IMR-90 (cell line): ENCODE measurements around the gene ANKRD44. TPM values are rescaled to one million over a fixed set of nuclear protein-coding genes. Genes with fewer than 3 reads are reported as not detected.

Source experiments
- ATAC-seq: fragments of 200-7000 bp; cut with Tn5 transposase; 2 replicates; pipeline ENCODE4 v1.9.1; 2020; ENCODE audit warnings: low read depth, mild to moderate bottlenecking, moderate library complexity
- BruUV-seq: library from RNA; stranded (reverse); fragments of 400-500 nt; replicated peaks from 2 replicates; lab custom pipeline; 2021; lab: Mats Ljungman, UMichigan
- CTCF ChIA-PET: fragments of 300-600 bp; formaldehyde crosslinking; extraction: SDS; loops from one replicate; lab custom pipeline; 2021; ENCODE audit warnings: antibody characterized with exemption; lab: Yijun Ruan, JAX
- POLR2A ChIA-PET: fragments of 300-600 bp; sonication (Branson Sonifier 250); formaldehyde crosslinking; loops from one replicate; lab custom pipeline; 2022; ENCODE audit warnings: antibody characterized with exemption; ENCODE audit not compliant: unreplicated experiment; lab: Charles Lee
- DNase-seq: peaks from one replicate; pipeline ENCODE4 v3.0.0; 2013
- H2AFZ ChIP-seq: replicated peaks from 2 replicates; pipeline ENCODE3; 2013; ENCODE audit warnings: low read length, mild to moderate bottlenecking; ENCODE audit not compliant: poor library complexity
- H2AK5ac ChIP-seq: 2 replicates; pipeline ENCODE4 v1.6.1; 2013; ENCODE audit warnings: low read depth, low read length, inconsistent platforms
- H2AK9ac ChIP-seq: replicated peaks from 2 replicates; pipeline ENCODE3; 2013; ENCODE audit warnings: mild to moderate bottlenecking, low read depth, low read length, moderate library complexity; ENCODE audit not compliant: poor library complexity
- H2BK120ac ChIP-seq: 2 replicates; pipeline ENCODE4 v1.6.1; 2013; ENCODE audit warnings: low read depth, low read length, inconsistent platforms
- H2BK15ac ChIP-seq: 3 replicates; pipeline ENCODE4 v1.6.1; 2013; ENCODE audit warnings: low read depth, low read length, inconsistent platforms
- H2BK20ac ChIP-seq: 2 replicates; pipeline ENCODE4 v1.6.1; 2013; ENCODE audit warnings: low read depth, mild to moderate bottlenecking, inconsistent platforms, low read length, moderate library complexity
- H2BK5ac ChIP-seq: 2 replicates; pipeline ENCODE4 v1.6.1; 2013; ENCODE audit warnings: mild to moderate bottlenecking, low read depth, low read length, inconsistent platforms; ENCODE audit not compliant: poor library complexity, severe bottlenecking
- H3K14ac ChIP-seq: replicated peaks from 2 replicates; pipeline ENCODE4 v1.6.1; 2013; ENCODE audit warnings: low read depth, low read length, inconsistent platforms
- H3K18ac ChIP-seq: 2 replicates; pipeline ENCODE4 v1.6.1; 2013; ENCODE audit warnings: low read depth, low read length, control low read depth
- H3K23ac ChIP-seq: 2 replicates; pipeline ENCODE4 v1.6.1; 2013; ENCODE audit warnings: low read depth, low read length, inconsistent platforms
- H3K27ac ChIP-seq: 2 replicates; pipeline ENCODE4 v1.5.1; 2013; ENCODE audit warnings: mild to moderate bottlenecking, control low read depth, low read length; ENCODE audit not compliant: insufficient read depth
- H3K27me3 ChIP-seq: 2 replicates; pipeline ENCODE4 v1.6.1; 2013; ENCODE audit warnings: low read length; ENCODE audit not compliant: control insufficient read depth, insufficient read depth
- H3K36me3 ChIP-seq: 2 replicates; pipeline ENCODE4 v1.6.1; 2013; ENCODE audit warnings: low read length, mixed read lengths; ENCODE audit not compliant: control insufficient read depth, insufficient read depth
- H3K4ac ChIP-seq: 2 replicates; pipeline ENCODE4 v1.6.1; 2013; ENCODE audit warnings: low read depth, low read length, inconsistent platforms
- H3K4me1 ChIP-seq: 2 replicates; pipeline ENCODE4 v1.6.1; 2013; ENCODE audit warnings: low read length, mixed read lengths; ENCODE audit not compliant: control insufficient read depth, insufficient read depth
- H3K4me2 ChIP-seq: 2 replicates; pipeline ENCODE4 v1.6.1; 2013; ENCODE audit warnings: low read depth, mild to moderate bottlenecking, control low read depth, low read length, moderate library complexity
- H3K4me3 ChIP-seq: 2 replicates; pipeline ENCODE4 v1.5.1; 2013; ENCODE audit warnings: low read depth, mild to moderate bottlenecking, control low read depth, low read length, moderate library complexity; ENCODE audit not compliant: insufficient read depth
- H3K56ac ChIP-seq: 2 replicates; pipeline ENCODE4 v1.6.1; 2013; ENCODE audit warnings: low read length, inconsistent platforms; ENCODE audit not compliant: insufficient read depth; ENCODE audit errors: extremely low read depth
- H3K79me1 ChIP-seq, 2 experiments: 2 replicates each; pipeline ENCODE4 v1.6.1; 2013; ENCODE audit warnings: low read length in 2 of 2, inconsistent platforms in 1 of 2, low read depth in 1 of 2
- H3K9ac ChIP-seq: 2 replicates; pipeline ENCODE4 v1.6.1; 2013; ENCODE audit warnings: low read depth, low read length, control low read depth
- H3K9me1 ChIP-seq: 2 replicates; pipeline ENCODE4 v1.6.1; 2013; ENCODE audit warnings: low read length, inconsistent platforms; ENCODE audit not compliant: insufficient read depth
- H3K9me3 ChIP-seq: 2 replicates; pipeline ENCODE4 v1.6.1; 2013; ENCODE audit warnings: low read length; ENCODE audit not compliant: control insufficient read depth, insufficient read depth
- H4K20me1 ChIP-seq: 2 replicates; pipeline ENCODE4 v1.6.1; 2013; ENCODE audit warnings: low read length, inconsistent platforms; ENCODE audit not compliant: insufficient read depth
- H4K5ac ChIP-seq: 2 replicates; pipeline ENCODE4 v1.6.1; 2013; ENCODE audit warnings: mild to moderate bottlenecking, low read depth, low read length, control low read depth
- H4K8ac ChIP-seq, 2 experiments: 2 replicates each; pipeline ENCODE4 v1.6.1; 2013; ENCODE audit warnings: low read depth in 2 of 2, low read length in 2 of 2, control low read depth in 1 of 2, inconsistent platforms in 1 of 2
- H4K91ac ChIP-seq: 2 replicates; pipeline ENCODE4 v1.6.1; 2013; ENCODE audit warnings: low read depth, low read length, inconsistent platforms; ENCODE audit not compliant: insufficient read depth
- BHLHE40 ChIP-seq: fragments of 150-350 bp; IDR thresholded peaks from 2 replicates; pipeline ENCODE4 v1.6.1; 2016; ENCODE audit warnings: mild to moderate bottlenecking, low read depth, low read length
- CEBPB ChIP-seq: IDR thresholded peaks from 2 replicates; pipeline ENCODE4 v1.6.1; 2012; ENCODE audit warnings: low read depth, low read length, improper control_type of control experiment
- CHD1 ChIP-seq: IDR thresholded peaks from 2 replicates; pipeline ENCODE4 v1.6.1; 2012; ENCODE audit warnings: low read depth, low read length, improper control_type of control experiment
- FOS ChIP-seq: fragments of 150-350 bp; IDR thresholded peaks from 2 replicates; pipeline ENCODE4 v1.6.1; 2016; ENCODE audit warnings: low read depth, low read length
- MAFK ChIP-seq: IDR thresholded peaks from 2 replicates; pipeline ENCODE4 v1.6.1; 2012; ENCODE audit warnings: low read depth, low read length, improper control_type of control experiment
- MAZ ChIP-seq: IDR thresholded peaks from 2 replicates; pipeline ENCODE4 v1.6.1; 2012; ENCODE audit warnings: low read depth, mild to moderate bottlenecking, low read length, improper control_type of control experiment, moderate library complexity, borderline replicate concordance
- MXI1 ChIP-seq: IDR thresholded peaks from 2 replicates; pipeline ENCODE4 v1.6.1; 2012; ENCODE audit warnings: low read depth, mild to moderate bottlenecking, low read length, moderate library complexity, borderline replicate concordance
- NFE2L2 ChIP-seq: fragments of 150-350 bp; IDR thresholded peaks from 2 replicates; pipeline ENCODE4 v1.6.1; 2016; ENCODE audit warnings: low read depth, mild to moderate bottlenecking, low read length
- POLR2A ChIP-seq: IDR thresholded peaks from 2 replicates; pipeline ENCODE4 v1.6.1; 2012; ENCODE audit warnings: mild to moderate bottlenecking, low read depth, low read length
- RAD21 ChIP-seq: IDR thresholded peaks from 2 replicates; pipeline ENCODE4 v1.6.1; 2012; ENCODE audit warnings: low read length, improper control_type of control experiment
- RCOR1 ChIP-seq: IDR thresholded peaks from 2 replicates; pipeline ENCODE4 v1.6.1; 2012; ENCODE audit warnings: mild to moderate bottlenecking, low read length, improper control_type of control experiment; ENCODE audit not compliant: insufficient replicate concordance
- RFX5 ChIP-seq: IDR thresholded peaks from 2 replicates; pipeline ENCODE4 v1.8.0; 2012; ENCODE audit warnings: low read depth, mild to moderate bottlenecking, low read length, moderate library complexity
- SMC3 ChIP-seq: fragments of 150-350 bp; IDR thresholded peaks from 2 replicates; pipeline ENCODE4 v1.6.1; 2016; ENCODE audit warnings: low read depth, mild to moderate bottlenecking, antibody characterized with exemption, low read length, moderate library complexity
- WGBS, 2 experiments: methylation state at CpG; one replicate each; pipeline versions ENCODE4 v1.1.5 to v1.1.7; 2013; ENCODE audit warnings: missing lambda C conversion rate in 2 of 2; ENCODE audit not compliant: insufficient read length in 1 of 2; ENCODE audit errors: extremely low coverage in 2 of 2; 5-methylcytosine and 5-hydroxymethylcytosine counted together
- dilution Hi-C: fragments of 300-500 bp; cut with HindIII; formaldehyde crosslinking; loops from one replicate; pipeline ENCODE4 v1.14.3; 2018; ENCODE audit warnings: low sequenced_read_pairs; ENCODE audit not compliant: unreplicated experiment
- in situ Hi-C: fragments of 300-500 bp; cut with MboI; formaldehyde crosslinking; loops from 3 replicates; pipeline ENCODE4 v1.14.3; 2019; ENCODE audit warnings: low sequenced_read_pairs, inconsistent platforms, mixed read lengths
- intact Hi-C: fragments of 100-400 bp; cut with micrococcal nuclease; formaldehyde crosslinking; loops from 2 replicates; pipeline ENCODE4 v1.10.0; 2022
- polyA plus RNA-seq, 3 experiments: library from polyadenylated mRNA; depleted of rRNA; stranded (reverse); fragments of >200 nt; gene quantifications; 2 replicates each; pipeline ENCODE4 v1.2.3, GENCODE V29; 2012; ENCODE audit warnings: low replicate concordance in 1 of 3
- total RNA-seq: library from RNA; depleted of rRNA; stranded (reverse); fragments of >200 nt; gene quantifications from 2 replicates; pipeline ENCODE4 v1.2.3, GENCODE V29; 2012
- TF ChIP-seq, protein P1 (sequence below): conservative IDR thresholded peaks from 2 replicates; pipeline ENCODE4 v1.5.1; 2012; ENCODE audit warnings: mild to moderate bottlenecking, low read depth, low read length, improper control_type of control experiment
- TF ChIP-seq, protein P2 (sequence below): fragments of 150-350 bp; IDR thresholded peaks from 2 replicates; pipeline ENCODE4 v1.6.1; 2017; ENCODE audit warnings: mild to moderate bottlenecking, antibody characterized with exemption, low read length, low read depth

Gene ANKRD44
- total and polyA plus RNA-seq, 2 of the 4 experiments (the other 2 are of a cell fraction): 5.2 to 15.6 TPM

GRCh38 chr2:197124639-197125390 is 185.8 kb downstream of the ANKRD44 start:
- Histone ChIP-seq H2AK9ac (peak overlapping the region; percentile 17), H3K79me1 (0 out of 4 replicates have a peak, but pooled peaks cover 0 to 4% of the 10 kb centered on the region in 2 experiments), H3K9ac (peak overlapping the region; percentile 15; the same call in 1 of the 2 replicates), H3K4me3 (no peak overlapping the region), H3K9me3 (no peaks in the 10 kb centered on the region), H3K4ac (peak overlapping the region; percentile 92), H4K8ac (peak overlapping the region; percentile 9 to 54; a peak in 2 of 4 replicates), H2BK15ac (peak overlapping the region; percentile 67; the same call in 2 of the 3 replicates), H3K18ac (peak overlapping the region; percentile 66; the same call in 1 of the 2 replicates), H3K14ac (peak overlapping the region; percentile 68; the same call in 1 of the 2 replicates), H3K4me1 (peaks cover 13% of the 10 kb centered on the region), H2BK120ac (peak overlapping the region; percentile 85), H3K4me2 (peak overlapping the region; percentile 84), H2BK5ac (peak overlapping the region; percentile 83), H4K20me1 (peaks cover 4% of the 10 kb centered on the region; the same call in 1 of the 2 replicates), H4K91ac (peak overlapping the region; percentile 83), H2BK20ac (peak overlapping the region; percentile 87), H3K23ac (peak overlapping the region; percentile 49; the same call in 1 of the 2 replicates), H2AFZ (no peak overlapping the region), H4K5ac (peak overlapping the region; percentile 62; the same call in 1 of the 2 replicates), H2AK5ac (peak overlapping the region; percentile 38; the same call in 1 of the 2 replicates), H3K9me1 (peaks cover 27% of the 10 kb centered on the region), H3K27ac (peak overlapping the region; percentile 71), H3K27me3 (no peaks in the 10 kb centered on the region), H3K56ac (peak overlapping the region; percentile 41; the same call in 1 of the 2 replicates), H3K36me3 (no peaks in the 10 kb centered on the region)
- dilution Hi-C loops: no loop called here
- BruUV-seq: no TSS peak
- ChIA-PET CTCF (interaction anchor here (0.8 kb wide), 1 partner anchor 10 kb away, joined by 3 read pairs; no protein-coding TSS in a partner anchor), POLR2A (no interaction called here)
- in situ Hi-C loops: no loop called here
- WGBS, 2 experiments: no CpG with 5 or more reads among the region's 7 CpGs
- DNase-seq (peak; percentile 92), ATAC-seq (peak; percentile 94)
- intact Hi-C loops: loop anchor here (5.0 to 10.0 kb wide), 3 partner anchors 47 to 580 kb away; partner anchors contain the start of genes ANKRD44 and MARS2
- TF ChIP-seq MAFK (no peak), RFX5 (no peak), MAZ (no peak), POLR2A (no peak), MXI1 (no peak), RAD21 (0 out of 2 replicates have a peak, but pooled peaks have one; percentile 11), CHD1 (no peak), CEBPB (no peak), SMC3 (no peak), BHLHE40 (peak; percentile 27; the same call in 1 of the 2 replicates), RCOR1 (no peak), NFE2L2 (no peak), FOS (peak; percentile 79)
- TF ChIP-seq, protein P1, sequence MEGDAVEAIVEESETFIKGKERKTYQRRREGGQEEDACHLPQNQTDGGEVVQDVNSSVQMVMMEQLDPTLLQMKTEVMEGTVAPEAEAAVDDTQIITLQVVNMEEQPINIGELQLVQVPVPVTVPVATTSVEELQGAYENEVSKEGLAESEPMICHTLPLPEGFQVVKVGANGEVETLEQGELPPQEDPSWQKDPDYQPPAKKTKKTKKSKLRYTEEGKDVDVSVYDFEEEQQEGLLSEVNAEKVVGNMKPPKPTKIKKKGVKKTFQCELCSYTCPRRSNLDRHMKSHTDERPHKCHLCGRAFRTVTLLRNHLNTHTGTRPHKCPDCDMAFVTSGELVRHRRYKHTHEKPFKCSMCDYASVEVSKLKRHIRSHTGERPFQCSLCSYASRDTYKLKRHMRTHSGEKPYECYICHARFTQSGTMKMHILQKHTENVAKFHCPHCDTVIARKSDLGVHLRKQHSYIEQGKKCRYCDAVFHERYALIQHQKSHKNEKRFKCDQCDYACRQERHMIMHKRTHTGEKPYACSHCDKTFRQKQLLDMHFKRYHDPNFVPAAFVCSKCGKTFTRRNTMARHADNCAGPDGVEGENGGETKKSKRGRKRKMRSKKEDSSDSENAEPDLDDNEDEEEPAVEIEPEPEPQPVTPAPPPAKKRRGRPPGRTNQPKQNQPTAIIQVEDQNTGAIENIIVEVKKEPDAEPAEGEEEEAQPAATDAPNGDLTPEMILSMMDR: no peak
- TF ChIP-seq, protein P2, sequence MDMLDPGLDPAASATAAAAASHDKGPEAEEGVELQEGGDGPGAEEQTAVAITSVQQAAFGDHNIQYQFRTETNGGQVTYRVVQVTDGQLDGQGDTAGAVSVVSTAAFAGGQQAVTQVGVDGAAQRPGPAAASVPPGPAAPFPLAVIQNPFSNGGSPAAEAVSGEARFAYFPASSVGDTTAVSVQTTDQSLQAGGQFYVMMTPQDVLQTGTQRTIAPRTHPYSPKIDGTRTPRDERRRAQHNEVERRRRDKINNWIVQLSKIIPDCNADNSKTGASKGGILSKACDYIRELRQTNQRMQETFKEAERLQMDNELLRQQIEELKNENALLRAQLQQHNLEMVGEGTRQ: no peak
